Prostate gland (tissue), 2 donors: ENCODE results near the gene SRGAP2C.
"Not testable (repeated sequence)": the region's sequence is repeated elsewhere in the genome, so short reads cannot be mapped to it uniquely, and the experiment has no call there.

Experiments
- CTCF ChIP-seq, 4 experiments: fragments of 200-600 bp in 2 of 4; fragments of 450-650 bp in 2 of 4; sonication (generic) in 2 of 4; IDR thresholded peaks; 1 replicate in 3 of 4; 2 replicates in 1 of 4; pipeline ENCODE4 v1.5.1; 2016 to 2019; ENCODE audit warnings: antibody characterized with exemption in 4 of 4, mild to moderate bottlenecking in 2 of 4, moderate library complexity in 2 of 4
- POLR2A ChIP-seq: fragments of 450-650 bp; IDR thresholded peaks from one replicate; pipeline ENCODE4 v1.6.1; 2016; ENCODE audit warnings: antibody characterized with exemption, mild to moderate bottlenecking

GRCh38 chr1:121292590-121292989 is 107.8 kb downstream of the SRGAP2C start:
- TF ChIP-seq POLR2A; CTCF (IDR thresholded peaks at IDR 0.05): not testable (repeated sequence)
